MM.1S (cell line): ENCODE data around the gene CTRB2.

Source experiments
- EZH2 ChIP-seq: fragments of 300-600 bp; sonication (generic); optimal IDR thresholded peaks from 2 replicates; pipeline ENCODE3; 2017; ENCODE audit warnings: low read depth, mild to moderate bottlenecking, antibody characterized with exemption, low read length, mixed read lengths
- TF ChIP-seq, protein P1 (sequence below): fragments of 300-600 bp; sonication (generic); IDR thresholded peaks from 2 replicates; pipeline ENCODE4 v1.5.1; 2016; ENCODE audit warnings: antibody characterized with exemption, low read length, mixed read lengths

DNA sequence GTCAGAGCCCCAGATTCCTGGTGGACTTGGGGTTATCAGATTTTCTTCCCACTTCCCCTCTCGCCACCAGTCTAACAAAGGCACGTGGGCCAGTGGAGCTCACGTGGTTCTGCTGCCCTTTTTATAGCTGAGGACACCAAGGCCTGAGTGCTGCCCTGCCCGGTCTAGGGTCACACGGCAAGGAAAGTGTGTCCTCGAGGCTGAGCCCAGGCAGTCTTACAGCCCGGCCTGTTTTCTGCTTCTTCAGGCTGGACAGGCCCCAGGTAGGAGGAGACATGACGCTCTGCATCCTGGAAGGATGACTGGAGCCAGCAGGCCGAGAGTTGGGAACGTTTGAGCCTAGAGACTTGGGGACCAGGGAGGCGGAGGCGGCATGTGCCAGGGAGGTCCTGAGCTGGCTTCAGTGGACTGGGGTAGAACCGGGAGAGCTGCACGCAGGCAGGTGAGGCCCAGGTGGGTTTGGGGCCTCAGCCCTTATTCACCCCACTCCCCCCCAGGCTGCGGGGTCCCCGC is 15.4 kb upstream of the CTRB2 start:
- TF ChIP-seq, protein P1, sequence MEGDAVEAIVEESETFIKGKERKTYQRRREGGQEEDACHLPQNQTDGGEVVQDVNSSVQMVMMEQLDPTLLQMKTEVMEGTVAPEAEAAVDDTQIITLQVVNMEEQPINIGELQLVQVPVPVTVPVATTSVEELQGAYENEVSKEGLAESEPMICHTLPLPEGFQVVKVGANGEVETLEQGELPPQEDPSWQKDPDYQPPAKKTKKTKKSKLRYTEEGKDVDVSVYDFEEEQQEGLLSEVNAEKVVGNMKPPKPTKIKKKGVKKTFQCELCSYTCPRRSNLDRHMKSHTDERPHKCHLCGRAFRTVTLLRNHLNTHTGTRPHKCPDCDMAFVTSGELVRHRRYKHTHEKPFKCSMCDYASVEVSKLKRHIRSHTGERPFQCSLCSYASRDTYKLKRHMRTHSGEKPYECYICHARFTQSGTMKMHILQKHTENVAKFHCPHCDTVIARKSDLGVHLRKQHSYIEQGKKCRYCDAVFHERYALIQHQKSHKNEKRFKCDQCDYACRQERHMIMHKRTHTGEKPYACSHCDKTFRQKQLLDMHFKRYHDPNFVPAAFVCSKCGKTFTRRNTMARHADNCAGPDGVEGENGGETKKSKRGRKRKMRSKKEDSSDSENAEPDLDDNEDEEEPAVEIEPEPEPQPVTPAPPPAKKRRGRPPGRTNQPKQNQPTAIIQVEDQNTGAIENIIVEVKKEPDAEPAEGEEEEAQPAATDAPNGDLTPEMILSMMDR, result no peak
- no peak for TF ChIP-seq EZH2
